Stimulated activated CD4-positive, alpha-beta T cell treated with anti-CD3 and anti-CD28 coated beads, Interleukin-12 subunit alpha, Interleukin-12 subunit beta, amount 100 ng/mL, for 24 hours (primary cell): ENCODE results near the gene TRIM2.
"Not testable (repeated sequence)": the region's sequence is repeated elsewhere in the genome, so short reads cannot be mapped to it uniquely, and the experiment has no call there.

ENCODE experiments used
- DNase-seq, 2 experiments: peaks; one replicate each; pipeline ENCODE4 v3.0.0-alpha.2; 2020; ENCODE audit warnings: low read depth in 2 of 2

The TRIM2 gene

DNA sequence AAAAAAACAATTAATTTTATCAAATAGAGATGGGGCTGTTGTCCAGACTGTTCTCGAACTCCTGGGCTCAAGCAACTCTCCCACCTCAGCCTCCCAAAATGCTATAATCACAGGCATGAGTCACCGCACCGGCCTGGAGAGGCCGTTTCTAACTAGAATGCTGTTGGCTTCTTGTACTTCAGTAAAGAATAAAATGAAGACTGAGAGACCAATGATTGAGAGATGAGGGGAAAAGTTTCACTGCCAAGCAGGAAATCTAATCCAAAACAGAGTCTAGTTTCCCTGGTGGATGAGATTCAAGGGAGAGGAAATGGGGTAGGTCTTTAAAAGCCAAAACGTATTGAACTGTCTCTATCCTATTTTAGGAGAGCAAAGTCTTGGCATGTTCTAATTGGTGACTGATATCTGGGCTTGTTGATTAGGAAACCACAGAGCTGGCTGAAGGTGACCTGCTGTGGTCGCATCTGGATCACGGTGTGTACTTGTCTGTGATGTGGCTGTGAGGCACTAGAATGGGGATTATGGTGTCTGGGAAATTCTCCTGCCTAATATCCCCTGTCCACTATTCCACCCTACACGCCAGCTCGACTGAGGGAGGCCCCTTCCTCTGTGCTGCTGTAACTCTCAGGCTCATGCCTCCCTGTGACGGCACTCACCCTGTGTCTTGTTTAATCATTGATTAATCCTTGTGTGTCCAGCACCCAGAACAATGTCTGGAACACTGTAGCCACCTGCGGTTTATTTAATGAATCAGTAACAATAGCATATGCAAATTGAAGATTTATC, 15.0 kb upstream of the TRIM2 start:
- no peak for DNase-seq

DNA sequence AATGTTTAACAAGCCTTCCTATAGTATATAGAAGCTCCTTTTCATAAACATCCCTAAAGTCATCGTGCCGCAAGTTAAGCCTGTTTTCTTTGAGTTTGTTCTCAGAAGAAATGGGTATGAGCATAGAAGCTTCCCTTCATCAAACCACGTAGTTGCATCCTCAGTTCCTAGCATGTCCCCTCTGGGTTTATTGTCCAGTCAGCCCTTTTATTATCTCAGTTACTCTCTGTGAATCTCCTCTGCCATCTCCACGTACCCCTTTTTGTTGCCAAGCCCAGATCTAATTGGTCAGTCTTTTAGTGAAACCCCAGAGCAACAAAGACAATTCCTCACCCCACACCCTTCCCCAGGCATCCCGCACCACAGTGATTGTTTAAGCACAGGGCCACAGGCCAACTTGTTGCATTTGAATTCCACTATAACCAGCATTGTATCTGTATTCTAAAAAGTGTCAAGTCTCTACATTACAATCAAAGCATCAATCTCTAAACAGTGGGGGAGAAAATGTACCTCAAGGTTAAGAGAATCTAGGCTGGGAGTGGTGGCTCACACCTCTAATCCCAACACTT, 12.4 kb upstream of the TRIM2 start:
- DNase-seq, result no peak

DNA sequence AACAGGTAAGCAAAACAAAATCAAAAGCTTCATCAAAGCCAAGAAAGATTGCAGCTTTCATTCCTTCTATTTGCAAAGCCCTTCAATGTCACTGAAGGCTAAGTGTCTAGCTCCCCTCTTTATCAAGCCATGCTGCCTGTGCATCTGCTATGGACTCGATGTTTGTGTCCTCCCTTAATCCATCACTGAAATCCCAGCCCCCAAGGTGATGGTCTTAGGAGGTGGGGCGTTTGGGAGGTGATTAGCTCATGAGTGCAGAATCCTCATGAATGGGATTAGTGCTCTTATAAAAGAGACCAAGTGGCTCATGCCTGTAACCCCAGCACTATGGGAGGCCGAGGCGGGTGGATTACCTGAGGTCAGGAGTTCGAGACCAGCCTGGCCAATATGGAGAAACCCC, 6.9 kb upstream of the TRIM2 start:
- DNase-seq, result no peak

DNA sequence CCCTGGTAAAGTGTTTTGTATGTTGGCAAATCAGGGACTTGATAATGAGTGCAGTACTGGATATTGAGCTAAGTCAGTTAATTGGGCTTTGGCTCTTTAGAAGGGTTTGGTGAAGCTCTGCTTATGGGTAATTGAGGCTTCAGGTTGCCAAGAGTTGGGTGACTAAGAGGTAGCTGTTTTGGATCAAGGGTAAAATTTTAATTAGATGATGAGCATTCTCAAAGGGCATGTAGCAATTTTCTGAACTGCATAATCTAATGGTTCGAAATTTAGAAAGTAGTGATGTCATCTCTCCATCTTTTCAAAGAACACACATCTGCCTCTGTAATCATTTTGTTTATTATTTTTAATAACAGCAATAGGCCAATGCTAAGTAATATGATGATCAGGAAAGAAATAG, 5.5 kb upstream of the TRIM2 start:
- no peak for DNase-seq

DNA sequence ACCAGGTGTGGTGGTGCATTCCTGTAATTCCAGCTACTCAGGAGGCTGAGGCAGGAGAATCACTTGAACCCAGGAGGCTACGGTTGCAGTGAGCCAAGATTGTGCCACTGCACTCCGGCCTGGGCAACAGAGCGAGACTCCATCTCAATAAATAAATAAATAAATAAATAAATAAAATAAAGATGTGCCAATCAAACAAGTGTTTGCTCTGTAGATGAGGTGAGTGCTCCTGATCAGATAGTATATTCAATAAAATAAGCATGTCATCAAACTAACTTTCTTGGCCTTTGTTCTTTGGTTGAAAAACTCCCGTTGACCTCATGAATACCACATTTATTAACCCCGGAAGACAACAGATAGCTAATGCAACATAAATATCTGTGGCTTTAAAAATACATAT, 497 bp upstream of the TRIM2 start:
- DNase-seq, result not testable (repeated sequence)

DNA sequence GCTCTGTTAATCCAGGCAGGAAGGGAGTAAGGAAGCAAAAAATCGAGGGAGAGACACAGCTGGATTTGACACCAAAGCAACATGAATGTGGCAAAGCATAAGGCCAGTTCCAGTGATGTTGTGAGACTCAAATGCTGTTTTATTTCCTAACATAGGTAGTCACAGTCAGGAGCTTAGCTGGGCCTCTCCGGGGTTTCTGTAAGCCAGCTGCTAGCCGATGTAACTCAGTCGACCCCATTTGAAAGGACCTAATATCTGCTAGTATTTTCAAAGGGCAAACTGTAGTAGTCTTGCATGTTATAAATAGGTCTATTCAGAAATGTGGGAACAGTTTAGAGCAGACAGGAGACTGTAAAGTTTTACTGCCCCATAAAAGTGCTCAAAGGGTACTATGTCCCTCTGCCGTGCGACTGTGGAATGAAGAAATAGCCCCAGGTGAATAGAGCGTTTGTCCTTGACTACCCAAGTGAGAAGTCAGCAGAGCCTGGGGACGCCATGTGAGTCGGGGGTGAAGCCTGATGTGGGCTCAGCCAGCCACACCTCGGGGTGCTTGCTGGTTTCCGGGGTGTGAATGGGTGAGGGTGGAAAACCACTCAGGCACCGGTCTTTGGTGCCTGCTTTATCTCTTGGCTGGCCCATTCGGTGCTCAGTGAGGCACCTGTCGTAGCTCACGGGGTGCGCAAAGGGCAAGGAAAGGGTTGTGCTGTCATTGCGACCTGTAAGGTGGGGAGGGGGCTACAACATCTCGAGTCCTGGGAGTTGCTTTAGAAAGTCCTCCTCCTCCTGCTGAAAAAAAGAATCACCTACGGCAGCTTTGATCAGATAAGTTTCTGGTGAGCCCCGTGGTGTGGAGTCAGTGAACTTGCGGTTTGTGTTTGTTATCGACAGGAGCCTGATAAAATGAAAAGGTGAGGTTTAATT, 745 bp downstream of the TRIM2 start:
- DNase-seq, result peak in 1 of 2 experiments; percentile 6

DNA sequence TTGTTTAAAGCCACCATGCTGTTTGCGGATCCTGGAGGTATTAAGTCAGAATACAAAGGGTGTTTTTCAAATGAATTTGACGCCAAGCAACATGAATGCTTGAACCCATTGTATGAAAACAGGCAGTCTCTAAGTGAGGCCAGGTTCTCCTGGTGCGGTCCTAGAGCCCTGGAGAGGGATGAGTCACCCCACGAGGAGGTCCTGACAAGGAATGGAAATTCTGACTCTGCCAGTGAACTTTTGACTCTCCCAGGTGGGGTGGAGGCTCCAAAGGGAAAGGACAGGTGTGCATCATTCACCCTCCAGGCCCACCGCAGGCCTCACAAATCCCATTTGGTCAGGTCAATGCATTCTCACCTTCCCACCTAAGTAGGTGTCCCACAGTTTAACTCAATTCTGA, 1.5 kb downstream of the TRIM2 start:
- DNase-seq, result peak in 1 of 2 experiments; percentile 30

DNA sequence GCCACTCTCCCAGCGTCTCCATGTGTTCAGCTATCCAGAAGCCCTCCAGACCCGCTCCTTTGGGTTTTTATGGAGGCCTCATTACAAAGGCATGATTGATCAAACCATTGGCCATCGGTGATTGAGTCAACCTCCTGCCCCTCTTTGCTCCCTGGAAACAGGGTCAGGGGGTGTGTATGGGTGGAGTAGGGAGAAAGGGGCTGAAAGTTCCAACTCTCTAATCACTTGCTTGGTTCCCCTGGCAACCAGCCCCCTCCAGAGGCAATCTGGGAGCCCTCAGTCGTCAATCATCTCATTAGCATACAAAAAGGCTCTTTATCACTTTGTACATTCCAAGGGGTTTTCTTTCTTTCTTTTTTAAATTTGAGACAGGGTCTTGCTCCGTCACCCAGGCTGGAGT, 2.3 kb downstream of the TRIM2 start:
- no peak for DNase-seq

DNA sequence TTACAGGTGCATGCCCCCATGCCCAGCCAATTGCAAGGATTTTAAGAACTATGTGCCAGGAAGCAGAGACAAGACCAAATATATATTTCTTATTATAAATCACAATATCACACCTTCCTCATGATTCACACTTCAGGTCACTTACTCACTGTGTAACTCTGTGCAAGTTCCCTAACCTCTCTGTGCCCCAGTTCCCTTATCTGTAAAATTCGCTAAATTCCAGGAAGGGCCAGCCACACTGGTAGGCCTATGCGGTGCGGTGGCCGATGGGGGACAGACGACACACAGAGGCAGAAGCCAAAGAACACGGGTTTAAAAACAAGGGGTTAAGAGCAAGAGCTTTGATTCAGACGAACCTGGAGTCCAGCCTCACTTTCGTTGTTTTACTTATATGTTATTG, 2.8 kb downstream of the TRIM2 start:
- DNase-seq, result no peak

DNA sequence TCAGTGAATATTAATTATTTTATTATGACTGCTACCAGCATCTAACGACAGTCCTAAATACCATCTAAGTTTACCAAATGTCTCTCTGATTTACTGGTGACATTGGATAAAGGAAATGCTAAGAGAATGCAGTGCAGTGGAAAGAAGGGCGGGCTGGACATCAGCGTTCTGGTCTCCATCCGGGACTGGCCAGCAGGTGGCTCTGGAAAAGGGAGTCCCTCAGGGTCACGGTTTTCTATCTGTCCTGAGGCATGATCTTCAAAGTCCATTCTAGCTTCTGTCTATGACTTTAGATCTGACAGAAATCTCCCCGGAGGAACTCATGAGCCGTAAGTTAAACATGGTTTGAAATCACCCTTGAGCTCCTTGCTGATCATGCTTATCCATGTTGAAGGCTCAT, 3.3 kb downstream of the TRIM2 start:
- no peak for DNase-seq

DNA sequence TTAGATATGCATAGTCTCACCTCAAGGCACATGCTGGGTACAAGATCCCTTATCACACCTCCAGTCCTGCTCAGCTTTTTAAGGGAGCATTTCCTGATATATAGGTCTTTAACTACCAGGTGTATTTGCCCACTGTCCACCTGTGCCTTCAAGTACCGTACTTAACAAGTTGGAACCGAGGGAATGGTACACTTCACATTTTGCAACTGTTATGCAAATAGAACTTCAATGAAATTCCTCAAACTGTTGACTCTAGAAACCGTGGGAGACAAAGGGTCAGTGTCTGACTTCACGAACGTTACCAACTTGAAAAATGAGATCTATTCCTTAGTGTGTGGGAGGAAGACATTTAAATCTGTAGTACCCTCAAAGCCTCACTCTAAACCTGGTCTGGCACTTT, 5.2 kb downstream of the TRIM2 start:
- DNase-seq, result no peak

DNA sequence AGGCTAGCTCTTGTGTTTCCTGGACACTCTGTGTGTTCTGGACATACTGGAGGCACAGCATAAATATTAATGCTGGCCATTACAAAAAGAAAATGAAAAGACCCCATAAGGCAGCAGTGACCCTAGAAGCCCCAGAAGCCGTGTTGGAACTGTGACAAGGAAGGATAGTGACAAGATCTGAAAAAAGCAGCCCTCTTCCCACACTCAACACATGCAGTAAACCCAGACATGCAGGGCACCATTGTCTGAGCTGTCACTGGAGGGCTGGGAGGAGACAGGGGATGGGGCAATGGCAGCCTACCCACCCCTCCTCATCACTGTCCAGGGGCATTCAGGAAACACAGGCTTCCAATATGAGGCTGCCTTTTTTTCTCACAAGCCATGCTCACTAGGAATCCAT, 6.5 kb downstream of the TRIM2 start:
- no peak for DNase-seq

DNA sequence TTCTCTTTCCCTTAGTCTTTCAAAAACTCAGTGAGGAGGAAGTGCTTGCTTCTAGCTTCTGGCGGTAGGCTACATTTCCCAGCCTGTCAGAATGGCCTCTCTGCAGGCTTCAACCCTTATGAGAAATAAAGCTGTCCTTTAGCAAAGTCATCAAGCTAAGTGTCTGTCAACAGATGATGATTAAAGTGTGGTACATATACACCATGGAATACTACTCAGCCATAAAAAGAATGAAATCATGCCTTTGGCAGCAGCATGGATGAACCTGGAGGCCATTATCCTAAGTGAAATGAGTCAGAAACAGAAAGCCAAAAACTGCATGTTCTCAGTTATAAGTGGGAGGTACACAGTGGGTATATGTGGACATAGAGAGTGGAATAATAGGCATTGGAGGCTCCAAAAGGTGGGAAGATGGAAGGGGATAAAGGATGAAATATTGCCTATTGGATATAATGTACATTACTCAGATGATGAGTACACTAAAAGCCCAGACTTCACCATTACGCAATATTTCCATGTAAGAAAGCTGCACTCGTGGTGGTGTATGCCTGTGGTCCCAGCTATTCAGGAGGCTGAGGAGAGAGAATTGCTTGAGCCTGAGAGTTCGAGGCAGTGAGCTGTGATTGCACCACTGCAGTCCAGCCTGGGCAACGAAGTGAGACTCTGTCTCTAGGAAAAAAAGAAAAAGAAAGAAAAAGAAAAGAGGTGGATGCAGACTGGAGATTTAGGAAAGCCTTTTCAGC, 7.9 kb downstream of the TRIM2 start:
- DNase-seq, result no peak

DNA sequence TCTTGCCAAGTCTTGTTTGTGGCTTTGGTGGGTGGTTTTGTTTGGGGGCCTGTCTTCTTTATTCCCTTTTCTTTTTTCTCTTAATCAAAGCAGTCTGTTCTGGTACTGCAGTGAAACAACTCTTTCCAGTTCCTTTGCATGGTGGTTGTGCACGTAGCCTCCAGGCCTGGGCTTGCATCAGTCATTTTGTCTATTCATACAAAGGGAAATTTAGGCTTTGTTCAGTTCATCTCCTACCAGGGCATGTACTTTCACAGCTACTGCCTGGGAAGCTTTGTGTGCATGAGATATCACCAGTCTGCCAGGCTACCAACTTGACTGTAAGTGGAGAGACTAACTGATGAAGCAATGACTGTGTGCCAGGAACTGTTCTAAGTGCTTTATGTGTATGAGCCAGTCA, 8.5 kb downstream of the TRIM2 start:
- no peak for DNase-seq

DNA sequence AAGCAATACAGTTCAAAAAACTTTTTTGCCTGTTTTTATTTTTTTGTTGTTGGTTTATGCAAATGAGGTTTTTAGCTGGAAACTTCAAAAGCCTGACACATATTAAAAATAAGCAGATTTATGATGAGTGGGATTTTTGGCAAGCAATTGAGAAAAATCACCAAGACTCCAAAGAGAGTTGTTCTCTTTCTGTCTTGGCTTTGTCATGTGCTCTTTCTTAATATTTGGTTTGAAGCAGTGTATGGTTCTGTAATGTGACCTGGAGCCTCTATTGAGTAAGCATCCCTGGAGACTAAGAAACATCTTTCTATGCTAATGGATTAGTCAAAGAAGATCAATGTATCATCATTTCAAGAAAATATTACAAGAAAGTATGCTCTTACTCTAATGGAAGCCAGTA, 11.7 kb downstream of the TRIM2 start:
- no peak for DNase-seq

DNA sequence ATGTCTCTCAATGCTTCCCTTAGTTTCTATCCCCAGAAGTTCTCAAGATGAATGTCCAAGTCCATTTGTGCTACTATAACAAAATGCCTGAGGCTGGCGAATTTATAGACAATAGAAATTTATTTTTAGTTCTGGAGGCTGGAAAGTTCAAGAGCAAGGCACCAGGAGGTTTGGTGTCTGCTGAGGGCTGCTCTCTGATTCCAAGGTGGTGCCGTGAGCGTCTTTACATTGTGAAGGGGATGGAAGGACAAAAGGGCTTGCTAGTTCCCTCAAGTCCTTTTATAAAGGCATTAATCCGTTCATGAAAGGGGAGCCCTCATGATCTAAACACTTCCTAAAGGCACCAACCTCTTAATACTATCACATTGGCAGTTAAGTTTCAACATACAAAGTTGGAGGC, 12.3 kb downstream of the TRIM2 start:
- no peak for DNase-seq

DNA sequence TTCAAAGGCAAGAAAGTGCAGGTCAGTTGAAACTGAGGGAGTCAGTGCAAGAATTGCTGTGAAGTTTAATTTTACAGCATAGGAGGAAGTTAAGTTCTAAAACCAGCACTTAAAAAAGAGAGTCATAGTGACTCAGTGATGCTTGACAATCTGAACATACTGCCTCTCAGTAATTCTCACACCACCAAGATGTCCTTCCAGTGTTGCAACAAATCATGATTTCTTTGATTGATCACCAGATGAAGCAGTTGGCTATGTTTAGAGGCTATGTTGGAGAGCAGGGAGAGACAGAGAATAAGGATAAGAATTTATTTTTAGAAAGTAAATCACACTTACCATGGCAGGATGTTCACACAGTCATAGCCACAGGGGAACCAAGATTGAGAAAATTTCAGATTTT, 13.2 kb downstream of the TRIM2 start:
- no peak for DNase-seq

DNA sequence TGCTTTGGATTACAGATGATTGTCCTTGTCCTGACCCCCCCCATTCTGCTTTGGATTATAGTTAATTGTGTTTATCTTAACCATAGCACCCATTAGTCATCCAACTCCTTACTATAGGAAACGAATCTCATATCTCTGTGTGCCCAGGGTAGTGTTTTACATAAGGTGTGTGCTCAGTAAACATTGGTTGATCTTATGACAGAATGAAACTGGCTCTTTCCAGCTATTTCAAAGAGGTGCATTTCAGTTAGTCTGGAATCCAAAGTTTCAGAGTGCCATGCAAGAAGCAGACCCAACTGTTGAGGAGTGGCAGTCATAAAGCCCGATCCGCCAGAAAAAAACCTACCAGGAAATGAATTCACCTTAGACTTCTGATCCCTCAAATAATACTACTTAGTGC, 14.7 kb downstream of the TRIM2 start:
- DNase-seq, result no peak

DNA sequence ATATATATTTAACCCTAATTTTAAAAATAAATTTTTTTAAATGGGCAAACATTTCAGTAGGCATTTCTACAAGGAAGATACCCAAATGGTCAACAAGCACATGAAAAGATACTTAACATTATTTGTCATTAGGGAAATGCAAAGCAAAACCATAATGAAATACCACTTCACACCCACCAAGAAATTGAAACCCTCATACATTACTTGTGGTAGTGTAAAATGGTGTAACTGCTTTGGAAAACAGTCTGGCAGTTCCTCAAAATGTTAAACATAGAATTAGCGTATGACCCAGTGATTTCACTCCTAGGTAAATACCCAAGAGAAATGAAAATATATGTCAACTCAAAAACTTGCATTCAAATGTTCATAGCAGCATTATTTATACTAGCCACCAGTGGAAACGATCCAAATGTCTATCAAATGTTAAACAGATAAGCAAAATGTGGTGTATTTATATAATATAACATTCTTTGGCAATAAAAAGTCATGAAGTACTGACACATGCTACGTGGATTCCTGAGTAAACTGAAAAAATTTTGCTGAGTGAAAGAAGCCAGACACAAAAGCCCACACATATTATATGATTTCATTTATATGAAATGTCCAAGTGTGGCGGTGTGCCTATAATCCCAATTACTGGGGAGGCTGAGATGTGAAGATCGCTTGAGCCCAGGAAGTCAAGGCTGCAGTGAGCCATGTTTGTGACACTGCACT, 16.6 kb downstream of the TRIM2 start:
- DNase-seq, result no peak

DNA sequence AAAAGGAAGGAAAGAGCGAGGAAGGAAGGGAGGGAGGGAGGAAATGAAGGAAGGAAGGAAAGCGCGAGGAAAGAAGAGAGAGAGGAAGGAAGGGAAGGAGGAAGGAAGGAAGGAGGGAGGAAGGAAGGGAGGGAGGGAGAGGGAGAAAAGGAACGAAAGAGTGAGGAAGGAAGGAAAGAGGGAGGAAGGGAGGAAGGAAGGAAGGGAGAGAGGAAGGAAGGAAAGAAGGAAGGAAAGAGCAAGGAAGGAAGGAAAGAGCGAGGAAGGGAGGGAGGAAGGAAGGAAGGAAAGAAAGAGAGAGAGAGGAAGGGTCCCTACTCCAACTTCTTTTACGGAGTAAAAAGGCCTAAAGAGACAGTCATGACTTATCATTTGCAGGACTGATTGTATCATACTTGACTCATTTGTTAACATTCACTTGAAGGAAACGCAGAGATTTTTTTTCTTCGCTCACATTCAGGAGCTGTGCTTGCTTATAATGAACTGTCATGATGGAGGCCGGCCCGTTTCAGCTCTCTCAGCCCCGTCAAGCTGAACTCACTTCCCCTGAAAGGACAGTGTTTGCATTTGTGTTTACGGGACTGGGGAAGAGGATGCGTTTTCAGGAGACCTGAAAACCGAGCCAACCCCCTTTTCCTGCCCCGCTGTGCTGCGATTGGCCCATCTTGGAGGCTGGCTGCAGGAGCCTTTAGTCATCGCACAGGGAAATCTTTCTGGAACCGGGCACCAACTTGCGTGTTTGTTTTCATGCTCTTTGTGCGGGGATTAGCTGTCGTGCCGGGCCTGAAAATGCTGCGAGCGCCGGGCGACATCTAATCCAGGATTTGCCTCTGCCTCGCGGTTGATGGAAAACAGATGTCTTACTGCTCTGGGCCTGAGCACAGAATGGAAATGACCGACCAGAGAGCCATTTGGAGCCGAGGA, 17.8 kb downstream of the TRIM2 start:
- DNase-seq, result peak in 1 of 2 experiments; percentile 12
